ENCODE data around the gene TCTN2.

DNA sequence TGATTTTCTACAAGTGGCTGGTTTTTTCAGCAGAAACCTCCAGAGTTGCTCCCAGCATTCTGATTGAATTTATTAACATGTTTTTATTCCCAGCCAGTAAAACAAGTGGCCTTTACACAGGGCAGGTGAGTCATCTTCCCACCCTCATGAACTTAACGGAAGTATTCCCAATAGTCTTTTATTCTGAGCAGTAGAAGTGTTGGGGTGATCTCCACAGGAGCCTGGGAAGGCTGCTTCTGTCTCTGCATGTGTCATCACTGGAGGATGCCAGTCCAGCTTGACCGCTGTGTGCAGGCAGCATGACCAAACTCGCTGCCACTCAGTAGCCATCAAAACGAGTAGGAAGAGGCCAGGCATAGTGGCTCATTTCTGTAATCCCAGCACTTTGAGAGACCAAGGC, 77.7 kb downstream of the TCTN2 start:
- no peak for TF ChIP-seq ZNF274 (IDR thresholded peaks at IDR 0.05; ENCODE audit: borderline replicate concordance, extremely low read depth, low read length)
- TF ChIP-seq KDM1A (IDR thresholded peaks at IDR 0.05; ENCODE audit: borderline replicate concordance, low read length) = no peak
- no peak for TF ChIP-seq MAFK (IDR thresholded peaks at IDR 0.05; ENCODE audit: low read depth, low read length)
- no peak for TF ChIP-seq YY1 (IDR thresholded peaks at IDR 0.05; ENCODE audit: low read depth, low read length)
- TF ChIP-seq, protein P1, sequence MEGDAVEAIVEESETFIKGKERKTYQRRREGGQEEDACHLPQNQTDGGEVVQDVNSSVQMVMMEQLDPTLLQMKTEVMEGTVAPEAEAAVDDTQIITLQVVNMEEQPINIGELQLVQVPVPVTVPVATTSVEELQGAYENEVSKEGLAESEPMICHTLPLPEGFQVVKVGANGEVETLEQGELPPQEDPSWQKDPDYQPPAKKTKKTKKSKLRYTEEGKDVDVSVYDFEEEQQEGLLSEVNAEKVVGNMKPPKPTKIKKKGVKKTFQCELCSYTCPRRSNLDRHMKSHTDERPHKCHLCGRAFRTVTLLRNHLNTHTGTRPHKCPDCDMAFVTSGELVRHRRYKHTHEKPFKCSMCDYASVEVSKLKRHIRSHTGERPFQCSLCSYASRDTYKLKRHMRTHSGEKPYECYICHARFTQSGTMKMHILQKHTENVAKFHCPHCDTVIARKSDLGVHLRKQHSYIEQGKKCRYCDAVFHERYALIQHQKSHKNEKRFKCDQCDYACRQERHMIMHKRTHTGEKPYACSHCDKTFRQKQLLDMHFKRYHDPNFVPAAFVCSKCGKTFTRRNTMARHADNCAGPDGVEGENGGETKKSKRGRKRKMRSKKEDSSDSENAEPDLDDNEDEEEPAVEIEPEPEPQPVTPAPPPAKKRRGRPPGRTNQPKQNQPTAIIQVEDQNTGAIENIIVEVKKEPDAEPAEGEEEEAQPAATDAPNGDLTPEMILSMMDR (IDR thresholded peaks at IDR 0.05; ENCODE audit: control extremely low read depth in 1 of 3, insufficient read depth in 1 of 3, low read depth in 1 of 3, low read length in 3 of 3) = no peak
- TF ChIP-seq JUND (IDR thresholded peaks at IDR 0.05; ENCODE audit: low read length) = no peak
- TF ChIP-seq POLR2A (IDR thresholded peaks at IDR 0.05; ENCODE audit: control extremely low read depth in 1 of 2, low read depth in 2 of 2, low read length in 2 of 2) = no peak
- TF ChIP-seq POLR2AphosphoS5 (IDR thresholded peaks at IDR 0.05; ENCODE audit: low read depth, low read length) = no peak
- no peak for TF ChIP-seq SP2 (IDR thresholded peaks at IDR 0.05; ENCODE audit: low read length)
- TF ChIP-seq BRCA1 (IDR thresholded peaks at IDR 0.05; ENCODE audit: low read depth, low read length) = no peak
- no peak for TF ChIP-seq EZH2 (IDR thresholded peaks at IDR 0.05; ENCODE audit: low read depth, low read length, severe bottlenecking)
- TF ChIP-seq CHD1 (IDR thresholded peaks at IDR 0.05; ENCODE audit: low read depth, low read length) = no peak
- no peak for TF ChIP-seq EP300 (IDR thresholded peaks at IDR 0.05; ENCODE audit: borderline replicate concordance in 1 of 2, low read depth in 2 of 2, low read length in 2 of 2)
- TF ChIP-seq, protein P2, sequence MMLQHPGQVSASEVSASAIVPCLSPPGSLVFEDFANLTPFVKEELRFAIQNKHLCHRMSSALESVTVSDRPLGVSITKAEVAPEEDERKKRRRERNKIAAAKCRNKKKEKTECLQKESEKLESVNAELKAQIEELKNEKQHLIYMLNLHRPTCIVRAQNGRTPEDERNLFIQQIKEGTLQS (IDR thresholded peaks at IDR 0.05; ENCODE audit: insufficient read depth, low read depth, low read length) = no peak

Measured in H1 (cell line).